T-helper 1 cell treated with Interleukin-12 subunit alpha and Interleukin-12 subunit beta and Interleukin-4 antibody, amounts not matched to agents 30 ng/mL and 1 ng/mL, for 36 hours (primary cell): ENCODE data around the gene CCDC174. TPM values are rescaled to one million over a fixed set of nuclear protein-coding genes. Genes with fewer than 3 reads are reported as not detected.

Experiments
- intact Hi-C: fragments of 100-400 bp; cut with micrococcal nuclease; formaldehyde crosslinking; loops from one replicate; pipeline ENCODE4 v1.15.1; 2024
- total RNA-seq: library from RNA; stranded (reverse); gene quantifications from 2 replicates; pipeline ENCODE4 v1.2.3, GENCODE V29; 2022

The CCDC174 gene
- total RNA-seq, 1 donor from 2014 or later = 24.1 TPM

DNA sequence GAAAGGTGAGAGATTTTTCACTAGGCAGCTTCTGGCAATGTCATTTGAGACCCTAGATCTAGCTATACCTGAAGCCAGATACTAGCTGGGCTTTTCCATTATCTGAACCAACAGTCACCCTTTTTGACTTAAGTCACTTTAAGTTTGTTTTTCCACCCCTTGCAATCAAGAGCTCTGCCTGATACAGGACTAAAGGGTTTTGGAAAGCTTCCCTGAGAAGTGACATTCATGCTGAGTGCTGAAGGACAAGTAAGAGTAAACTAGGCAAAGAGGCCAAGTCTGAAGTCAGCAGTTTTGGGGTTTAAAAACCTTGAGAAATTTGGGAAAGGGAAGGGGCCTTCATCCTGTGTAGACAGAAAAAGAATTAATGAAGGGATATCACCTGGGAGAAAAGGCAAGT lies 27.1 kb upstream of the CCDC174 start:
- intact Hi-C loops = no loop called here

DNA sequence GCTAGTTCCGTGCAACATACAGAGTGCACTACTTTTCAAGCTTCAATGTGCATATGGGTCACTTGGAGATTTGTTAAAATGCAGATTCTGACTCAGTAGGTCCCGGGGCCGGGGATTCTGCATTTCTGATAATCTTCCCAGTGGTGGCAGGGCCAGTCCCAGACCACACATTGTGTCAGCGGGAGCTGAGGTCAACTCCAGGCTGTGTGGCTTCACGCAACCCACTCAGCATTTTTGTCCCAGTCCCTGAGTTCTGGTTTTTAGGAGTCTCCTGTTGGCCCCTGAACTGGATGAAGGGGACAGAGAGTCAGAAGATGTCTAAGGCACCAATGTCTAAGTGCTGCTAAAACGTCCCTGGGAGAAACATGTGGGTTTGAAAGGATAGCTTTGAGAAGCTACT lies 26.1 kb upstream of the CCDC174 start:
- intact Hi-C loops = no loop called here

GRCh38 chr3:14627815-14628214 lies 23.7 kb upstream of the CCDC174 start:
- intact Hi-C loops = no loop called here

DNA sequence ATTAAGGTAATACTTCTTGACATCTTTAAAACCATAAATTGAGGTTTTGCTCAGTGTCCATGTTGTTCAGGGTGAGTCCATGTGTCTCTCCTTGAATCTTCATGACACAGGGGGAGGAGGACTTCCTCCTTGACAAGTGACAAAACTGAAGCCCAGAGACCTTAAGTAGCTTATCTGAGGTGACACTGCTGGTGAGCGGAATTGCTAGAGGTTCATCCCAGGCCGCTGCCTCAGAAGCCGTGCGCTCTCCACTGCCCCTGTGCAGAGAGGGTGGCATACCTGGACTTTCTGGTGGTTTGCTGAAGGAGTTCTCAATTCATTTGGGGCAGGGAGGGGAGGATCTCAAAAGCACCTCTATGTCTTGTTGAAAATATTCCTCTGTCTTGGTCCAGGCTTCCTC lies 23.2 kb upstream of the CCDC174 start:
- intact Hi-C loops = no loop called here

GRCh38 chr3:14630404-14631100 lies 21.0 kb upstream of the CCDC174 start:
- intact Hi-C loops = no loop called here

DNA sequence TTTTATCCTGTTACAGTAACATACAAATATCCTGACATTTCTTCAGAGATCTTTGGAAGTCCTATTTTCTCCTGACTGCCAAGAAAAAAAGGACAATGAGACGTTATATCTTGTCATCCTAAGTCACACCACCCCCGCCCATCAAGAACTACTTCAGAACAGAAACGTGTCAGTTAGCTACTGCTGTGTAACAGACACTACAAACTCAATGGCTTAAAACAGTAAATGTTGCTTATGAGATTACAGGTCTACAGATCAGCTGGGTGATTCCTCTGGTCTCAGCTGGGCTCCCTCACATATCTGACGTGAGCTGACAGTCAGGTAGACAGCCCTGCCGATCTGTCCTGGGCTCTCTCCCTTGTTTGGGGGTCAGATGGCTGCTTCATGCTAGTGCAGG lies 20.5 kb upstream of the CCDC174 start:
- intact Hi-C loops = no loop called here

DNA sequence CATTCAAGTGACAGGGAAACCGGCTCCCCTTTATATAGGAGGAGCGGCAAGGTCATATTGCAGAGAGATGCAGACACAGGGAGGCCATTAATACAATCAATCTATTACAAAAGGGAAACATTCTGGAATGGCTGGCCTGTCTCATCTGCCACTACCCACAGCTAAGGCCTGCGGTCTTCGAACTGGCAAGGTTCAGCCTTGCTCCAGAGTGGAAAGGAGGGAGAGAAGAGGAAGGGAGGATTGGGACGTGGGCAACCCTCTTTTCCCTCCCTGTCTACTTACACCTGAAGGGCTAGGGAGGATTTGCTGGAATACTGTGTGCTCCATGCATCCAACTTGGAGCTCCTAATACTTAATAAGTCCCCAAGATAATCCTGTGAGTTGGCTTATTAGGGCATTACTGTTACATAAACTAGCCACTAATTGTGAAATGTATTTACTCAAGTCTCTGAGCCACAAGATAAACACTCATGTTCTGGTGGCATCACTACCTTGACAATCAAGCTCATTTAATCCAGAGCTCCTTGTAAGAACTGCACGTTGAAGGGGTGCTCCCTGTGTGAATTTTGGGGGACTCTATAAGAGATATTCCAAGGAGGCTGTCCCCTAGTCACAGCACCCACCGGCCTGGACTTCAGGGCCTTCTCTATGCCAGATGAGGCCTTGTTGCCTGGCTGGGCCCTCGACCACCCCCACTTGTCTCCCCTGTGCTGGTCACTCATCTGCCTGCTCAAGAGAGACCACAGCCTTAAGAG lies 19.7 kb upstream of the CCDC174 start:
- intact Hi-C loops = no loop called here

DNA sequence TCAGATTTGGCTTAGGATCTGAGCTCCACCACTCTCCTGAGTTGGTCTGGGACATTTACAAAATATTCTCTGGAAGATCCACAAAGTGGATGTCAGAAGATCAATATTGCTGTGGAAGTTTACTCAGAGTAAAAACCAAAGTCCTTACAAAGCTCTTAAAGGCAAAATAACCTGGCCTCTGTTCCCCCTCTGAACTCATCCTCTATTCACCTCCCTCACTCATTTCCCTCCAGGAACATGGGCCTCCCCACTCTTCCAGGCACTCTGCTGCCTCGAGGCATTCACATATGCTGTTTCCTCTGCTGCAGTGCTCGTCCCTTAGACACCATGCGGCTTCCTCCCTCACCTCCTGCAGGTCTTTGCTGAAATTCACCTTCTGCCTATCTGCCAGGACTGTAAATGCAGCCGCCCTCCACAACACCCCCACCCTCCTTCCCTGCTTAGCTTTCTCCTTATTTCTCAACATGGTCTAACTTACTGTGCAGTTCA lies 19.1 kb upstream of the CCDC174 start:
- intact Hi-C loops = no loop called here

- intact Hi-C loops = no loop called here
Measured at GRCh38 chr3:14633417-14633816, 18.1 kb upstream of the CCDC174 start.

- intact Hi-C loops = loop anchor here (1.0 kb wide), 2 partner anchors 147 to 287 kb away; no protein-coding TSS in a partner anchor
Measured at GRCh38 chr3:14633819-14634424, 17.6 kb upstream of the CCDC174 start.

GRCh38 chr3:14634763-14635400 lies 16.7 kb upstream of the CCDC174 start:
- intact Hi-C loops = loop anchor here (1.0 kb wide), 2 partner anchors 146 to 286 kb away; no protein-coding TSS in a partner anchor

DNA sequence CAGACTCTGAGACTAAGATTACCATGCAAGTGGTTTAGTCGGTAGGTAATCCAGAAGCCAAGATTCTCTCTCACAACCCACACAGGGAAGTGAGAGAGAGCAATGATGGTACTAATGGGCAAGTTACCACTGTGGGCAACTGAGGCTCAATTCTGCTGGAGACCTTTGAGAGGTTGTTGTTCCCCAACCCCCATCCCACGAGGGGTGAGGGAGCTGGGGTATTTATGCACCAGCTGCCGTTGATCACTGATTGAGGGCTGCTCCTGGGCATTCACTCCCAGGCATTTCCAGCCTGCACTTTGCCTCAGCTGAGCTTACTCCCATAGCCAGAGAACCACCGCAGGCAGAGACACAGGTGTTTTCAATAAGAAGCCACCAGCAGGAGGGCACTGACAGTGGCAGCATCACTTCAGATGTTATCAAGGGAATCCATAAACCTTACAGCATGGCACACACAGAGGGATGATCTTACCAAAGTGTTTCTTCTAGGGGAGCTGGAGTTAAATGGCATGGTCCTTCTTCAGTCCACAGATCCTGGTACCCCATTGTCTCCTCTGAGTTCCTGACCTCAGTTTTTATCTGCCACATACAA lies 15.0 kb upstream of the CCDC174 start:
- intact Hi-C loops = no loop called here

GRCh38 chr3:14640157-14640562 lies 11.4 kb upstream of the CCDC174 start:
- intact Hi-C loops = no loop called here

DNA sequence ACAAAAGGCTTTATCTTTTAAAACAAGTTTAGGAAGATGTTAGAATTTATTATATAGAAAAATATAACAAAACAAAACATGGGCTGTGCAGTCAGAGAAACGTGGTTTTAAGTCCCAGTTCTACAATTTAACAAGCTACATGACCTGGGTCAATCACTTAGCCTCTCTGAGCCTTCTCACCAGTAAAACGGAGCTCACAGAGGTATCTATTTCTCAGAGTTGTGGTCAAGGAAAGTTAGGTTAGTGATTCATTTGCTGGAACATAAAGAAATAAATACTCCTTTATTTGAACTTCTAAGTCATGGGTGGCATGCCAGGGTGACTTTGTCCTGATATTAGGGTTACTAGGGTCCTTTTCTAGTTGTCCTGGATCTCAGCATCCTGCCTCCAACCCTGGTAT lies 10.8 kb upstream of the CCDC174 start:
- intact Hi-C loops = no loop called here

GRCh38 chr3:14641346-14641745 lies 10.2 kb upstream of the CCDC174 start:
- intact Hi-C loops = no loop called here

DNA sequence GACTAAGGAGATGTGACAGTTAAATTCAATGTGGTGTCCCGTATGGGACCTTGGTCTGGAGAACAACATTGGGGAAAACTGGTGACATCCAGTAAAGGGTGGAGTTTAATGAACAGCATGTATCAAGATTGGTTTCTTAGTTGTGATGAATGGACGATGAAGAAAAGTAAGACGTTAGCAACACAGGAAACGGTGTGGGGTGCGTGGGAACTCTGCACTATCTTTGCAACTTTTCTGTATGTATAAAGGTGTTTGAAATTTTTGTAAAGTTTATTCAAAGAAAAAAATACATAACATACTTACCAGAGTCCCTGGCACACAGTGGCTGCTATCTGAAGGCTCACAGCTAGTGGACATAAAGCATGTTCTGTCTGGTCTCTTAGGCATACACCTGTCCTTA lies 6.1 kb upstream of the CCDC174 start:
- intact Hi-C loops = no loop called here

GRCh38 chr3:14646131-14646573 lies 5.4 kb upstream of the CCDC174 start:
- intact Hi-C loops = no loop called here

- intact Hi-C loops = no loop called here
Measured at GRCh38 chr3:14646589-14647413, 4.8 kb upstream of the CCDC174 start.

- intact Hi-C loops = no loop called here
Measured at GRCh38 chr3:14647976-14648955, 3.3 kb upstream of the CCDC174 start.
